DLD1 (cell line): Measurements from ENCODE around the gene TENM4.

Experiments used
- in situ Hi-C: cut with HindIII; loops from 2 replicates; pipeline ENCODE4 v1.10.0; 2017; ENCODE audit warnings: low sequenced_read_pairs

The TENM4 gene

DNA sequence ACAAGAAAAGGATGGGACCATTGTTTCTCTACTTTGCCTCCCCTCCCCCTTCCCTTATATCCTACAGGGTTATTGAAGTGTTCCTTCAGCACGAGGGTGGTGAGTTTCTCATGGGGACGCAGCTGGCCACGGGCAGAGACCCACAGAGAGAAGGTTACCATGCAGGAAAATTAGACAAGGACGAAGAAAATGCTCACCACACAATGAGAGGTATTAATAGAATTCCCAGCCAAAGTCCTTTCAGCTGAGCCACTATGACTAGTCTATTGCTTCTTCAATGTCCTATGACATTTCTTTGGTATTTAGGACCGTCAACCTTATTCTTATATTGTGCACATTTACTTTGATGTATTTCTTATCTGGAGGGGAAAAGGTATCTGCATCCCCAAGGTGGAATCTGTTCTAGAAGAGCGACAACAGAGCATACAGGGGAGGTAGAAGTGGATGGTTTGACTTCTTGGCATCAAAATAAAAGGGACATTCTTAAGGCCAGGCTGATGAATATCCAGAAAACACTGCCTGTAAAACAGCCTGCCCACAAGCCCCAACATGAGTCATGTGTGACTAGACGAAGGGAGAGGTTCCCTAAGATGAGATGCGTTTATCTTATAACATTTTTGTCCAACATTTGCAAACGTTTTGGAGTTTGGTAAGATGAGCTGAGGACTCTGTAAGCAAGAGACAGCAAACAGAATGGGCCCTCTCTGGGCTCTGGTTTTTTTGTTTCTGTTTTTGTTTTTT, 656.3 kb downstream of the TENM4 start:
- in situ Hi-C loops: no loop called here

DNA sequence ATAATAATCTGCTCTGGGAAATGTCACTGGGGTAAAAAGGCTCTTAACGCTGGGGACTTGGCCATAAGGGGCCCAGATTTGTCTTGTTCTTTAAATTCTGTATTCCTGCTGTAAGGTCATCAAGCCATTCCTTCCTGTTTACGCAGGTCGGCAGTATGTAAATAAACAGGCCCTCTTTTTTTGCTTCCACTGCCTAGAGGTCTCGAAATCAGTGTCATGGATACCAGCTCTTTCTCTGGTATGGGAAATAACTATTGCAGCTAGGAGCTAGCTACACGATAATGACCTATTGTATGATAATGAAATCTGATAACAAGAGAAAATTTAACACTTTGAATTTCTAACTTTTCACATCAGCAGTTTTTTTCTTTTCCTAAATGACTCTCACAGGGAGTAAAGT, 657.0 kb downstream of the TENM4 start:
- in situ Hi-C loops: no loop called here

GRCh38 chr11:78783301-78783700, 657.5 kb downstream of the TENM4 start:
- in situ Hi-C loops: no loop called here

- in situ Hi-C loops: no loop called here
Measured at GRCh38 chr11:78782725-78783124, 658.1 kb downstream of the TENM4 start.

GRCh38 chr11:78780889-78781288, 659.9 kb downstream of the TENM4 start:
- in situ Hi-C loops: no loop called here

DNA sequence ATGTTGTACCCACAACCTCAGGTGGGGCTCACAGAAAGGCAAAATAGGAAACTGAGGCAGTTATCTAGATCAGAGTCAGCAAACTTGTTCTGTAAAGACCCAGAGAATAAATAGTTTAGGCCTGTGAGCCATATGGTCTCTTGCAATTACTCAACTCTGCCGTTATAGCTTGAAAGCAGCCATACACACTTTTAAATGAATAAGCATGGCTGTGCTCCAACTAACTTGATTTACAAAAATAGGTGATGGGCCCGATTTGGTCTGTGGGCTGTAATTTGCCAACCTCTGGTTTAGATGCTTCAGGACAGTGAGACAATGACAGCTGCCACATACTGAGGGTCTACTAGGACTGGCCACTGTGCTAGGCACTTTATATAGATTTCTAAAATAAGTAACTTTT, 667.3 kb downstream of the TENM4 start:
- in situ Hi-C loops: no loop called here

DNA sequence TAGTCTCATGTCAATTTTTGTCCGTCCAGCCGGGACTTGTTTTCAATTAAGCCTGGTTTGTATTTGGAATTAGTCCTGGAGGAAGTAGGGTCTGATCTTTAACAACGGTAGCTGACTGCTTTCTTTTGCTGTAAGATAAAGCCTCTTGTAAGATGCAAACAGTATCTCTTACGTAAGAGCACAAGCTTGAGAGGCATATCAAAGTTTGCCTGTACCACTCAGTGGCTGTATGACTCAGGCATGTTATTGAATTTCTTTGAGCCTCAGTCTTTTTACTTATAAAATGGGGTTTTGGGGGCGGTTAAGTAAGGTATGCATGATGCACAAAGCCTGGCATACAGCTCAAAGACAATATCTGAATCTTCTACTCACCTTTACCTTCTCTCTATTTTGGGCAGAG, 667.8 kb downstream of the TENM4 start:
- in situ Hi-C loops: no loop called here

DNA sequence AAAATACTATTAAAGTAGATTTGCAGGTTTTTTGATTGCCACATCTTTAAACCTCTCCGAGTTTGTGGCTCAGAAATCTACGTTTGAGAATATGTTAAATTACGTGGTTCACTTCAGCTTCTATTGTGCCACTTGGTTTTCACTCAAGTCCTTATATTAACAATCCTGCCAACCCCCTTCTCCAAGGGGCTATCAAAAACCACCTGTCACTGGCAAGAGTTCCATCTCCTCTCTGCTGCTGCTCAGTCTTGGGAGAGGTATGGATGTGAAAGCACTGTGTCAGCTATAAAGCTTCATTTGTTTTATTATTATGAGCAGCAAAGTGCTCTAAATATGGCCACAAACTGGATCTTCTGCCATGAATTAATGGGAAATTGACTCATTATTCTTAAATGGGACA, 668.6 kb downstream of the TENM4 start:
- in situ Hi-C loops: no loop called here

DNA sequence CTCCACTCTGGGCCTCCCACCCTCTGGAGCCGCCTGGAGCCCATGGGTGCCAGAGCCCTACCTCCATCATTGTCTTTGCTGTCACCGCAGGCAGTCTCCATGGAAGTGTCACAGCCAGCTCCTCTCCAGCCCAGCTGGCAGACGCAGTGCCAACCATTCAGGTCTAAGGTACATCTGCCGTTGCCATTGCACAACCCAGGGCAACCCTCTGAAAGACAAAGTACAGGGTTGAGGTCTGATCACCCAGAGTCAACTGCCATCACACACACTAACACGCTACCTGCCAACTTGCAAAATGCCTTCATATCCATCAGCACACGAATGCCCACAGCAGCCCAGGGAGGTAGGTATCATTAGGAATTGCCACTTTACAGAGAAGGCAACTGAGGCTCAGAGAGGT, 669.9 kb downstream of the TENM4 start:
- in situ Hi-C loops: no loop called here

DNA sequence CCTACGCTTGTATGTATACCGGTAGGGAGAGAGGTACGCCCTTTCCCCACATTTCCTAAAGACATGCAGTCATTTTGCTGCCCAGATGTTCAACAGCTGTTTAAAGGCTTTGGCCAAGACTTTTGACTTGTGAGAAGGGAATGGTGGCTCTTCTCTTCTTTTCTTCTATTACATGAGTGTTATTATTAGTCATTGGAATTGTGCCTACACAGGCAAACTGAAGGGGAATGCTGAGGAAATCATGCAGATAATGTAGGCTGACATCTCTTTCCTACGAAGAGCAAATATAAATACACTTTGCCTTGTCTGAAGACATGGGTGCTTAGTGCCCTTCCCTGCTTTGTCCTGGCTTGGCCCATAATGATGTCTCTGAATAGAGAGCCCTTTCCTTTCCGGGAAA, 671.9 kb downstream of the TENM4 start:
- in situ Hi-C loops: no loop called here

DNA sequence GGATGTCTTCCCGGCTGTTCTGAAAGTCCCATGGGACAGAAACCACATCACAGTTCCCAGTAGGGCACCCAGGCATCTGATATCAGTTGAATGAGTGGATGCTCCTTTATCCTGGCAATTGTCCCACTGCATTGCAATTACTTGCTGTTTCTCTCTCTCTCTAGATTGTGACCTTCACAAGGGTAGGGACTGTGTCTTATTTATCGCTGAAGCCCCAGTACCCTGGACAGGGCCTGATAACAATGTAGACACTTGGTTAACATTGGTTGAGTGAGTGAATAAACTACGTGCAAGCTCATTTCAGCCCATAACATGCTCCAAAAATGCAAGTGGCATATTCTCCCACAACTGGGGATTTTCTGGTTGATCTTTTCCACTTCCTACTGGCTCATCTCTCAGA, 672.5 kb downstream of the TENM4 start:
- in situ Hi-C loops: no loop called here

DNA sequence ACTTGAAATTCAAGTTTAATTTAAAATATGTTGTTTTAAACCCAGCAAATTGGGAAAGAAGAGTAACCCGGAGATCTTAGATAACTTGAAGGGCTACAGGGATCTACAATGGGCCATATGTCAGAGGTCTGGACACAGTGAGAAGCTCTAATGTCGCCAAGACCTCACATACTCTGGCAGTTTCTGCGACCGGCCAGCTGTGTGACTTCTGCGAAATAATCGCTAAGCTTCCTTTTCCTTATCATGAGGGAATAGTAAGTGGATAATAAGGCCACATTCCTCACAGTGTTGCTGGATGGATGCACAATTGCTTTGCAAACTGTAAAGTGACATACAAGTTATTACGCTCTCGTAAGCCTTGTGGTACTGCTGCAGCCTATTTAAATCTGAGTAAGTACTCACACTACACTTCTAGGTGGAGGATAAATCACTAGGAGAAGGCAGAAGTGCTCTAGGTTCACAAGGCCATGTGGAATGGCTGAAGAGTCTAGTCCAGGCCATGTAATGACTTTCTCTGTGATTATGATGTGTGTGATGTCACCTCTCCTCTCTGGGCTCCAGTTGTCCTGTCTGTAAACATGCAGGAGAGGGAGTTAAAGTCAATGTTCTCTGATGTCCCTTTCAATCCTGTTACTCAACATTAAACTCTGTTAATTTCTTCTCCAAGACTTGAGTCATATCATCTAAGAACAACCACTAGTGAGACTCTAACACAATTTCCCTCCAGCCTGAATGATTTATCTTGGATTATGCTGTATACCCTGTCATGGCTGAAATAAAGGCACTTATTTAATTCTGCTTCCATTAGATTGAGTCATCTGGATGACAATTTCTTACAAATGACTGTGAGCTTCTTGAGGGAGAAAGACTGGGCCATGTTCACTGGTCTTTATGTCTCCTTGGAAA, 673.5 kb downstream of the TENM4 start:
- in situ Hi-C loops: no loop called here

GRCh38 chr11:78764946-78765345, 675.9 kb downstream of the TENM4 start:
- in situ Hi-C loops: no loop called here

DNA sequence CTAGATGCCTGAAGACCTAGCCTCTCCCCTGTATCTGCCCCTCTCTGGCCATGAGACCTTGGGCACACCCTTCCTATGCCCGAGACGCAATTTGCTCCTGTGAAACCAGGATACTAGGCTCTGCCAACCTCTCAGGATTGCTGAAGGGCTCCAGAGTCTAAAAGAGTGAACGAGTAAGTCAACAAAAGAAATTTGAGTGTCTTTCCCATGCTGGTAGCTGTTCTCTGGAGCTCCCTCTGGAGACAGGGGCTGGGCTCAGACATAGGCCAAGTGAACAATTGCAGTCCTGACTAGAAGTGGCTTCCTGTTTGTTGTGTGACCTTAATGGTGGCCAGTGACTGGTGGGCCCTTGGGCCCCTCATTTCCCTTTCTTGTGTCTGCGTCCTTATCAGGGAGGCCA, 677.2 kb downstream of the TENM4 start:
- in situ Hi-C loops: no loop called here

- in situ Hi-C loops: no loop called here
Measured at GRCh38 chr11:78762105-78762504, 678.7 kb downstream of the TENM4 start.

DNA sequence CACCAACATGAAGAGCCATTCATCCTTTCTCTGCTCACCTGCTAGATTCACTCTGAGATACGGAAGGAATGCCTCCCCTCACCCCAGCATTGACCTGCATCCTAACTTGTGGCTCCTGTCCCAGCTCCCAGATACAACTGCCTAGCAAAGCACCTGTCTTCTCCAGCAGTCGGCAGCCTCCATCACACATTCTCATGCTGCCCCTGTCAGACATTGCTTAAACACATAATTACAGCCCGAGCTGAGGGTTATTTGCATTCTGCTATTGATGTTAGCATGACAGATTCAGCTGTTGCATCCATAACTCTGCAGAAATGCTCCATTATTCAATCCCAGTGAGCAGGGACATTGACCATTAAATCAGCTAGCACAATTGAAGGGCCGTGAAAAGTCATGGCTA, 681.8 kb downstream of the TENM4 start:
- in situ Hi-C loops: no loop called here

DNA sequence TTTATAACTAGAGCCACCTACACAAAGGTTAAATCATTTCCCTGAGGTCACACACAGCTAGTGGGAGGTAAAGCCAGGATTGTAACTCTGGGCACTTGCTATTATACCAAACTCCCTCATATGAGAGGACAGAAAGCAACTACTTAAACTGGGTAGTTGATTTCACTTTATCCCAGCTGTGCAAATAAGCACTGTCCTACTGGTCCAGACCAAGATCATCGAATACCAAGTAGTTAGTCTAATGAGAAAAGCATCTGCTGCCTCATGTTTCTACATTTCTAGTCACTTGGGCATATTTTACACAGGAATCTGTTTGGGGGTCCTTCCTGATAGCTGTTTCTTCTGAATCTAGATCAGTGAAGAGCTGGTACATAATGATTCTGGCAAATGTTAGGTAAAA, 687.5 kb downstream of the TENM4 start:
- in situ Hi-C loops: no loop called here

GRCh38 chr11:78752494-78752893, 688.3 kb downstream of the TENM4 start:
- in situ Hi-C loops: no loop called here

- in situ Hi-C loops: no loop called here
Measured at GRCh38 chr11:78748918-78749690, 691.7 kb downstream of the TENM4 start.

GRCh38 chr11:78744949-78745348, 695.9 kb downstream of the TENM4 start:
- in situ Hi-C loops: no loop called here

- in situ Hi-C loops: no loop called here
Measured at GRCh38 chr11:78744202-78744601, 696.6 kb downstream of the TENM4 start.
